DMS53 treated with DMSO at 0.1 percent for 48 hours (cell line): ENCODE data around the gene POLA2.

Experiments
- DNase-seq: peaks from one replicate; lab custom pipeline; 2025; ENCODE audit not compliant: unreplicated experiment; lab: John Stamatoyannopoulos, UW

POLA2 gene

DNA sequence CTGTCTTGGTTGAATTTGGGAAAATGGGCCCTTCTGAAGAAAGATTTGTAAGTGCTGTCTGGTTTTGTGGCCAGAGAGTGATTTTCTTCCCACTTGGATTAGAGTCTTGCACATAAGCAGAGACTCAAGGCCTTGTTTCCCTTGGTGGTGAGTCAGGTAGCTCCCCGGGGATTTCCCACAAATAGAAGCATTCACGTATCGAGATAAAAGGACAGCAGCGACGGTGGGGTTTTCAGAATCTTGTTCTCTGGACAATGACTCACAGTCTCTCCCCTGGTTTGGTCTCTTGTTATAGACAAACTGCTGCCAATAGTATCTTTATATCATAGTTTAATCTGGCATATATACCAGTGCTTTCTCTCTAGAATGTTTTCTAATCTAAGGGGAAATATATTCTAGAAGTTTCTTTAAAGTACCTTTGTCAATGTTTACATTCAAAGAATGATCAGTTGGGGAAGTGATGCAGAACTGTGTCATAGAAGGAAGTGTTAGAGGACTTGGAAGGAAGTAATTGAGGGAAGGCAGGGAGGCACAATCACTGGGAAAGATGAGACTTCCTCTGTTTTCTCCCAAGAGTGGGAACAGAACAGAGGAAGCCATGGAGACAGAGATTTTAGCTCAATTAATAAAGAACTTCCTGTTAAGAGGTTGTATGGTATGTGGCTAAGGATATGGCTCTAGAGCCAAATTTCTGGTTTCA lies 18.1 kb downstream of the POLA2 start:
- no peak for DNase-seq

- no peak for DNase-seq
Observed at GRCh38 chr11:65280646-65281045, 18.9 kb downstream of the POLA2 start.

DNA sequence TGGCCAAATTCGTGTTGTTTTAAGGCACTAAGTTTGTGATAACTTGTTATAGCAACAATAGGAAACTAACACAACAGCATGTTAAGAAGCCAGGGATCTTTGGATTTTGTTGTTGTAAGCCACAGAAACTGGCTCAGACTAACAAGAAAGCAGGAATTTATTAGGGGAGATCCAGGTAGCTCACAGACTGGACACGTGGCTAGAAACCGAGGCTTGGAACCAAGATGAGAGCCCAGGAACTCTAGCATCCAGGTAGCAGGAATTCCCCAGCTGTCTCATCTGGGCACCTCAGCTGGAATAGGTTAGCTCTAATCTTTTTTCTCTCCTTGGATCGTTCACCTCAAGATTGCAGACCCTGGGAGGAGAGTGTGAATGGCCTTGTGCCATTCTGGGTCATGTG lies 24.9 kb downstream of the POLA2 start:
- DNase-seq, result no peak

- DNase-seq, result no peak
Observed at GRCh38 chr11:65287601-65288000, 25.8 kb downstream of the POLA2 start.

DNA sequence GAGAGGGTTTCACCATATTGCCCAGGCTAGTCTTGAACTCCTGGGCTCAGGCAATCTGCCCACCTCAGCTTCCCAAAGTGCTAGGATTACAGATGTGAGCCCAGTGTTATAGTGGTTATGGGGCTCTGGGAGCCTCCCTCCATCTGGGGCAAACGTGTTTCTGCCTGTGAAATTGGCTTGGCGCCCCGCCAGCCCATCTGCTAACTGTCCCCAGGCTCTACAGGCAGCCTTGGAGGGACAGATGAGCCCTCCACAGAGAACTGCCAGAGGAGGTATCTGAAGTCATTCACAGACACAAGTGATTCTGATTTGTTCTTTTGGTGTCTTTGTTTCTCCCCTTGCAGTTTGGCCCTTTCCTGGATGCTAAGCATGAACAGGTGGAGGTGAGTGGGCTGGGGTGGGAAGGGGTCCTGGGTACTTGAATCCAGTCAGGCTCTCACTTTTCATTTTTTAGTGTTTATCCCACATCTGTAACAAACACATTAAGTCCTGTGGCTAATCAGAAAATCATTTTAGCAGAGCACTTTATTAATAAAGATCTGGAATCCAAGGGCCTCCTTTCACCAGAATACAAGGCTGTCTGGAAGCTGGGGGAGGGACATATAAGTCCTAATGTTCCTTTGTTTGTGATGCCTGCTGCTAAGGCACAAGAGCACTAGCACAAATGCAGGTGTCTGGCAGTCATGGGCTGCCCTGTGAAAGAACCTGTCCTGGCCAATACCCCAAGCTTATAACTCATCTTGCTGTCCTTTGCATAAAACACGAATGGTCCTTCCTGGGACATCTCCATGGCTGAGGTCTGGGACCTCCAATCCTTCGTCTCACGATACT lies 27.2 kb downstream of the POLA2 start:
- DNase-seq, result no peak

- no peak for DNase-seq
Observed at GRCh38 chr11:65290448-65291165, 28.8 kb downstream of the POLA2 start.

DNA sequence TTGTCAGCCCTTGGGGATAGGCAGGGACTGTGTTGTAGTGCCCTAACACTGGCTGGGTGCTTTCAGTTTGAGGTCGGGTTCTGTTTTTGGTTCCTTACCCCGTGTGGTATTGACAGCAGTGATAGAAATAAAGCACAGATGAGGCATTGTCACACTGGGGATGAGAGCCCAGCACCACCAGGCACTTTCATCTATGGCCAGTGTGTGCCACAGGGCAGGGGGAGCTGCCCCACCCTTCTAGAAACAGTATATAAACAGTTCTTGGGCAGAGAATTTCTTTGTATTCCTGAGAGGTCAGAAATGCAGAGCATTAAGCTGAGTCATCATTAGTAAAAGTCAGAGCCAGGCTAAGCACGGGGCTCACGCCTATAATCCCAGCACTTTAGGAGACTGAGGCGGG lies 29.9 kb downstream of the POLA2 start:
- no peak for DNase-seq

DNA sequence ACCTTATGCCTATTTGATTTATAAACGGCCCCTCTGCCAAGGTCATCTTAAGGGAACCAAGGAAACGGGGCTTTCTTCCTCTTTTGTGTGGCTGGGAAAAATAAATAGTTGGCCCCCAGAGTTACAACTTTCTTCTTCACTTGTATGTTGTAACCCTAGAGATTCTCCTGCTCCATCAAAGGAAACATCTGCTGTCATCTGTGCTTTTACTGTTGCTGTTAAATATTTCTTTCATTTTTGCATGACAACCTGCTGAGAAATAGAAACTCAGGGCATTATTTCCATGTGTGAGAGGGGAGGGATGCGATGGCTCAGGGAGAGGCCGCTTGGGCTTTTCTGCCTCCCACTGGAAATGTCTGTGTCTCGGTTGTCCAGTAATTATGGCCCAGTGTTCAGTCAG lies 31.1 kb downstream of the POLA2 start:
- no peak for DNase-seq

DNA sequence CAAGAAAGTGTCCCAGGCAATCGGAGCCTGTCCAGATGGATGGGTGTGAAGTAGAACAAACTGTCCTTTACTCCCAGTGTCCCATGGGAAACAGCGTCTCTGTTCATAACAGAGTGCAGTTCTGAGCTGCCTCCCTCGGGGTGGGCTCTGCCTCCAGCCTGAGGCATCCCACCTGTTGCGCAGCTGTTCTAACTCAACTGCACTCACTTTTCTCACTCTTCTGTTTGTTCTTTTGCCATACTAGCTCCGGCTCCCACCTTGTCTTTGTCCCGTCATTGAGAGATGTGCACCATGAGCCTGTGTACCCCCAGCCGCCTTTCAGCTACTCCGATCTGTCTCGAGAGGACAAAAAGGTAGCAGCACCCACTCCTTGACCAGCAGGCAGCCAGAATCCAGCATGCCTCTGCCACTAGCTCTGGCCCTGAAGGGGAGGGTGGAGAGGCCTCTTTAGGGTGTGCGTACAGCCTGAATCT lies 32.2 kb downstream of the POLA2 start:
- no peak for DNase-seq

GRCh38 chr11:65295001-65295400 lies 33.2 kb downstream of the POLA2 start:
- DNase-seq, result no peak

- DNase-seq, result no peak
Observed at GRCh38 chr11:65295571-65296341, 34.0 kb downstream of the POLA2 start.

- no peak for DNase-seq
Observed at GRCh38 chr11:65297026-65297672, 35.4 kb downstream of the POLA2 start.

GRCh38 chr11:65298131-65298535 lies 36.4 kb downstream of the POLA2 start:
- no peak for DNase-seq

GRCh38 chr11:65298655-65299179 lies 37.0 kb downstream of the POLA2 start:
- no peak for DNase-seq

DNA sequence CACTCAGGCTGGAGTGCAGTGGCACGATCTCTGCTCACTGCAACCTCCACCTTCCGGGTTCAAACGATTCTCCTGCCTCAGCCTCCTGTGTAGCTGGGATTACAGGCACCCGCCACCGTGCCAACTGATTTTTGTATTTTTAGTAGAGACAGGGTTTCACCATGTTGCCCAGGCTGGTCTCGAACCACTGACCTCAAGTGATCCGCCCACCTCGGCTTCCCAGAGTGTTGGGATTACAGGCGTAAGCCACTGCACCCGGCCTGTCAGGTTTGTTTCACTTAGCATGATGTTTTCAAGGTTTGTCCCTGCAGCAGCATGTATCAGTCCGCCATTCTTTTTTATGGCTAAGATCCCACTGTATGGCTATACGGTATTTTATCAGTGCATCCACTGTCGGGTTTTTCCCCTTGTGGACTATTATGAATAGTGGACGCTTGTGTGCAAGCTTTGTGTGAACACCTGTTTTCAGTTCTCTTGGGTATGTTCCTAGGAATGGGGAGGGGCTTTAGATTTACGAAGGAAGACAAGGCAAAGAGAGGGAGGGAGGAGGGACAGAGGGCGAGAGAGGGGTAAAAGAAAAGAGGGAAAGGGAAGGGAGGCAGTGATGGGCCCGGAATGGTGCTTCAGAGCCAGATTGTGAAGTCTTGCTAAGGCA lies 39.0 kb downstream of the POLA2 start:
- no peak for DNase-seq

DNA sequence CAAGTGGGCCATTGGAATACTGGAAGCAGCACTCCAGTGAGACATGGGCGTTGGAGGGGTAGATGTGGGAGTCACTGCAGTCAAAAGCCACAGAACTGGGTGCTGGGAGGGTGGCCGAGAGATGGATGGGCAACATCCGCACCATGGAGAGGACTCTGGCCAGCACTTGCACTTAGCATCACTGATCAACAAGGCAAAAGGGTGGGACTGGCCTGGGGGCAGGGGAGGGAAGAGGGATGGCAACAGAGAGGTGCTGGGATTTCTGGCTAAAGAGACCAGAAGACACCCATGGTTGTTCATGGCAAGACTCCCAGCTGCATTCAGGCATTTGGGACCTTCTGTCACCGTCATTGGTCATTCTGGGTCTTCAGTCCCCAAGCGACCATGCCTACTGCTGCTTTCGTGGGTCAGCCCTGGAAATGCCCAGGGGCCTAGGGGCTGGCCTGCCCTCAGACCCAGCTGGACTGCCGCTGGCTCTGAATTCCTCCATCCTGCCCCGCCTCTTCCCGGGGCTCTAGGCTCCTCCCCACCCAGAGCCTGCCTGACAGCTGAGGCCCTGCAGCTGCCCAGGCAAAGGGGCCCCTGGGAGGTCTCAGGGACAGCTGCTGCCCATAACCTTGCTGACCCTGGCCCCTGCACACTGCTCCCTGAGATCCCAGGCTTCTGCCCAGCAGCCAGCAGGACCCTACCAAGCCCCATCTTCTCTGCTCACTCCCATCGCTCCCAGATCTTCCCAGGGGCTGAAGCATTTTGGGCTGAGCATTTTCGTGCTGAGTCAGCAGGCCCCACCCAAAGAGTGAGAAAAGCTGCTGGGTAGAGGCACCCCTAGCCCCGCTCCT lies 39.9 kb downstream of the POLA2 start:
- DNase-seq, result no peak

- DNase-seq, result no peak
Observed at GRCh38 chr11:65303555-65303954, 41.8 kb downstream of the POLA2 start.

DNA sequence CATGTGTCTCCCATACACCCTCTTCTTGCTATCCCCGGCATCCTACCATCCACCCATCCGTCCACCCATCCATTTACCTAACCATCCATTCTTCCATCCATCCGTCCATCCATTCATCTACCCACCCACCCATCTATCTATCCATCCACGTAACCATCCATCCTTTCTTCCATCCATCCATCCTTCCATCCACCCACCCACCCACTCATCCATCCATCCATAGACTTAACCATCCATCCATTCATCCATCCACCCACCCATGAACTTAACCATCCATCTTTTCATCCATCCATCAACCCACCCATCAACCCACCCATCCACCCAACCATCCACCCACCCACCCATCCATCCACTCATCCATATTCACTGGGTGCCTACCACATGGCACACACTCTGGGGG lies 42.3 kb downstream of the POLA2 start:
- no peak for DNase-seq

GRCh38 chr11:65304613-65305012 lies 42.9 kb downstream of the POLA2 start:
- DNase-seq, result no peak
